ENCODE measurements around the gene MS4A4E. TPM values are rescaled to one million over a fixed set of nuclear protein-coding genes. Genes with fewer than 3 reads are reported as not detected.

The MS4A4E gene
- total and polyA plus RNA-seq, 2 of the 8 experiments (the other 6 are each of a cell fraction or from before 2014, with no cell fraction given): not detected

DNA sequence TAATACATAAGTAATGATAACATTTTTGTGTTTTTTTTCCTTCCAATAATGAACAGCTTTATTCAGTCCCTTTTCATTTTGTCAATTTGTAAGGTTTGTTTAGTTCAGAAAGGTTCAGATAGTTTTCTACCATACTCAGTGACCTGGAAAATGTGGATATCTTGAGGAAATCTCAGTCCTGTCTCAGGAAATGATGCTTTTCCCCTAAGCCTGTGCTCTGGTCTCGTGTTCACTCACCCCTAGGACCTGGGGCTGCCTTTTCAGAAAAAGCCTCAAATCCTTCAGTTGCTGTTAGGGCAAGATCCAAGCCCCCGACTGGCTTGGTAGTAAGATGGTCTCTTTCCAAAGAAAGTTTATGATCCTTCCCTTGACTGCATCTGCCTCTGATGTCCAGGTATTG is 81.8 kb downstream of the MS4A4E start:
- Histone ChIP-seq H3K27ac (ENCODE audit: low read depth, low read length) (no peak overlapping the region), H4K91ac (replicated peaks; ENCODE audit: insufficient read length, low read length) (no peak overlapping the region), H2BK15ac (ENCODE audit: low read length) (no peak overlapping the region), H3K4me3 (ENCODE audit: extremely low read depth in 1 of 4, insufficient read depth in 2 of 4, low read depth in 3 of 4, low read length in 4 of 4) (no peak overlapping the region), H3K23ac (ENCODE audit: insufficient read length) (no peak overlapping the region), H3K9ac (replicated peaks in 1 of 4; ENCODE audit: extremely low read depth in 1 of 4, low read depth in 3 of 4, low read length in 3 of 4) (no peak overlapping the region), H2BK12ac (ENCODE audit: low read depth, low read length) (no peak overlapping the region), H3K36me3 (ENCODE audit: control insufficient read depth in 2 of 4, insufficient read depth in 4 of 4, low read length in 3 of 4) (no peaks in the 10 kb centered on the region), H3K23me2 (ENCODE audit: low read depth, low read length) (no peaks in the 10 kb centered on the region), H3K14ac (ENCODE audit: insufficient read length) (no peak overlapping the region), H4K5ac (ENCODE audit: insufficient read length, low read depth, low read length) (no peak overlapping the region), H4K20me1 (replicated peaks in 1 of 2; ENCODE audit: control insufficient read depth in 1 of 2, insufficient read depth in 2 of 2, low read length in 2 of 2) (no peaks in the 10 kb centered on the region), H2AFZ (ENCODE audit: low read length) (no peak overlapping the region), H3K79me2 (ENCODE audit: control insufficient read depth in 1 of 2, insufficient read depth in 2 of 2, low read length in 2 of 2) (no peaks in the 10 kb centered on the region), H3K4me2 (ENCODE audit: insufficient read depth in 1 of 2, low read depth in 2 of 2, low read length in 2 of 2) (no peak overlapping the region), H3K4me1 (replicated peaks in 1 of 4; ENCODE audit: control insufficient read depth in 3 of 4, insufficient read depth in 4 of 4, low read length in 3 of 4) (no peaks in the 10 kb centered on the region), H3K56ac (replicated peaks; ENCODE audit: insufficient read length, low read depth, low read length) (no peak overlapping the region), H4K8ac (ENCODE audit: extremely low read depth, insufficient read depth, low read length) (no peak overlapping the region), H3K27me3 (replicated peaks in 1 of 4; ENCODE audit: control insufficient read depth in 3 of 4, extremely low read depth in 1 of 4, insufficient read depth in 3 of 4, low read length in 3 of 4) (no peaks in the 10 kb centered on the region), H3K4ac (replicated peaks; ENCODE audit: insufficient read length, low read depth, low read length) (no peak overlapping the region), H3K18ac (ENCODE audit: extremely low read depth, low read length) (no peak overlapping the region), H2BK20ac (ENCODE audit: low read length) (no peak overlapping the region), H2AK5ac (ENCODE audit: low read depth, low read length) (no peak overlapping the region), H3K9me3 (ENCODE audit: insufficient read depth in 2 of 2, low read depth in 1 of 2, low read length in 1 of 2) (no peaks in the 10 kb centered on the region), H3K79me1 (ENCODE audit: low read depth, low read length) (no peaks in the 10 kb centered on the region), H2BK120ac (replicated peaks; ENCODE audit: low read depth, low read length) (no peak overlapping the region), H2BK5ac (ENCODE audit: low read depth, low read length) (no peak overlapping the region)
- no peak for TF ChIP-seq USF2 (IDR thresholded peaks at IDR 0.05; ENCODE audit: low read length)
- no peak for TF ChIP-seq SIRT6 (IDR thresholded peaks at IDR 0.05; ENCODE audit: low read length)
- TF ChIP-seq CHD1 (IDR thresholded peaks at IDR 0.05; ENCODE audit: low read depth, low read length): no peak
- TF ChIP-seq CBX5 (IDR thresholded peaks at IDR 0.05; ENCODE audit: low read depth, low read length): no peak
- TF ChIP-seq SP4 (IDR thresholded peaks at IDR 0.05; ENCODE audit: low read length): no peak
- TF ChIP-seq CTCF (IDR thresholded peaks at IDR 0.05; ENCODE audit: control extremely low read depth in 1 of 3, insufficient read depth in 1 of 3, low read depth in 1 of 3, low read length in 3 of 3): no peak
- TF ChIP-seq RFX5 (IDR thresholded peaks at IDR 0.05; ENCODE audit: borderline replicate concordance, low read depth, low read length): no peak
- no peak for TF ChIP-seq RNF2 (IDR thresholded peaks at IDR 0.05; ENCODE audit: borderline replicate concordance, low read depth, low read length, missing control alignments, poor library complexity, severe bottlenecking)
- TF ChIP-seq BACH1 (IDR thresholded peaks at IDR 0.05; ENCODE audit: low read length): no peak
- TF ChIP-seq SRF (IDR thresholded peaks at IDR 0.05; ENCODE audit: low read depth, low read length): no peak
- CTCF ChIA-PET (ENCODE audit: partially characterized antibody): no interaction called here
- POLR2A ChIA-PET (ENCODE audit: partially characterized antibody): no interaction called here
- FAIRE-seq: no peak
- 84% methylated on average over 2 of the region's 2 CpGs; no CpG with 5 or more reads in 1 of the 2 experiments for WGBS, 2 experiments (ENCODE audit: extremely low coverage in 1 of 2, insufficient coverage in 1 of 2, insufficient read length in 1 of 2, insufficient replicate concordance in 2 of 2, low coverage in 1 of 2, low lambda C conversion rate in 2 of 2, missing lambda C conversion rate in 1 of 2)
- no peak for DNase-seq (ENCODE audit: low read depth in 1 of 2, low spot score in 2 of 2)
